IMR-90 (cell line): ENCODE measurements around the gene EXOC3L4.
"Not testable (repeated sequence)": the region's sequence is repeated elsewhere in the genome, so short reads cannot be mapped to it uniquely, and the experiment has no call there.

Source experiments
- CEBPB ChIP-seq: IDR thresholded peaks from 2 replicates; pipeline ENCODE4 v1.6.1; 2012; ENCODE audit warnings: low read depth, low read length, improper control_type of control experiment
- CHD1 ChIP-seq: IDR thresholded peaks from 2 replicates; pipeline ENCODE4 v1.6.1; 2012; ENCODE audit warnings: low read depth, low read length, improper control_type of control experiment
- CTCF ChIP-seq: conservative IDR thresholded peaks from 2 replicates; pipeline ENCODE4 v1.5.1; 2012; ENCODE audit warnings: mild to moderate bottlenecking, low read depth, low read length, improper control_type of control experiment
- ELK1 ChIP-seq: fragments of 150-350 bp; IDR thresholded peaks from 2 replicates; pipeline ENCODE4 v1.6.1; 2016; ENCODE audit warnings: low read depth, mild to moderate bottlenecking, low read length, moderate library complexity, borderline replicate concordance
- FOS ChIP-seq: fragments of 150-350 bp; IDR thresholded peaks from 2 replicates; pipeline ENCODE4 v1.6.1; 2016; ENCODE audit warnings: low read depth, low read length
- MAFK ChIP-seq: IDR thresholded peaks from 2 replicates; pipeline ENCODE4 v1.6.1; 2012; ENCODE audit warnings: low read depth, low read length, improper control_type of control experiment
- MAZ ChIP-seq: IDR thresholded peaks from 2 replicates; pipeline ENCODE4 v1.6.1; 2012; ENCODE audit warnings: low read depth, mild to moderate bottlenecking, low read length, improper control_type of control experiment, moderate library complexity, borderline replicate concordance
- NFE2L2 ChIP-seq: fragments of 150-350 bp; IDR thresholded peaks from 2 replicates; pipeline ENCODE4 v1.6.1; 2016; ENCODE audit warnings: low read depth, mild to moderate bottlenecking, low read length
- POLR2A ChIP-seq: IDR thresholded peaks from 2 replicates; pipeline ENCODE4 v1.6.1; 2012; ENCODE audit warnings: mild to moderate bottlenecking, low read depth, low read length
- RAD21 ChIP-seq: IDR thresholded peaks from 2 replicates; pipeline ENCODE4 v1.6.1; 2012; ENCODE audit warnings: low read length, improper control_type of control experiment
- RCOR1 ChIP-seq: IDR thresholded peaks from 2 replicates; pipeline ENCODE4 v1.6.1; 2012; ENCODE audit warnings: mild to moderate bottlenecking, low read length, improper control_type of control experiment; ENCODE audit not compliant: insufficient replicate concordance
- RFX5 ChIP-seq: IDR thresholded peaks from 2 replicates; pipeline ENCODE4 v1.8.0; 2012; ENCODE audit warnings: low read depth, mild to moderate bottlenecking, low read length, moderate library complexity
- SMC3 ChIP-seq: fragments of 150-350 bp; IDR thresholded peaks from 2 replicates; pipeline ENCODE4 v1.6.1; 2016; ENCODE audit warnings: low read depth, mild to moderate bottlenecking, antibody characterized with exemption, low read length, moderate library complexity
- USF2 ChIP-seq: fragments of 150-350 bp; IDR thresholded peaks from 2 replicates; pipeline ENCODE4 v1.6.1; 2017; ENCODE audit warnings: mild to moderate bottlenecking, antibody characterized with exemption, low read length, low read depth

GRCh38 chr14:103119527-103119926 lies 25.0 kb downstream of the EXOC3L4 start:
- TF ChIP-seq CTCF, CEBPB, RFX5, NFE2L2, CHD1, POLR2A, FOS, RAD21, SMC3, RCOR1, ELK1, MAFK, MAZ, USF2: not testable (repeated sequence)
